ENCODE results near the gene PPM1E.
"Not testable (repeated sequence)": the region's sequence is repeated elsewhere in the genome, so short reads cannot be mapped to it uniquely, and the experiment has no call there.

DNA sequence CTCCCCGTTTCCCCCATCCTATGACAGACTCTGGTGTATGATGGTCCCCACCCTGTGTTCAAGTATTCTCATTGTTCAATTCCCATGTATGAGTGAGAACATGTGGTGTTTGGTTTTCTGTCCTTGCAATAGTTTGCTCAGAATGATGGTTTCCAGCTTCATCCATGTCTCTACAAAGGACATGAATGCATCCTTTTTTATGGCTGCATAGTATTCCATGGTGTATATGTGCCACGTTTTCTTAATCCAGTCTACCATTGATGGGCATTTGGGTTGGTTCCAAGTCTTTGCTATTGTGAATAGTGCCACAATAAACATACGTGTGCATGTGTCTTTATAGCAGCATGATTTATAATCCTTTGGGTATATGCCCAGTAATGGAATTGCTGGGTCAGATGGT lies 90.8 kb downstream of the PPM1E start:
- TF ChIP-seq CTCF, POLR2A (IDR thresholded peaks at IDR 0.05): not testable (repeated sequence)
